HPDE6-E6E7 (cell line): ENCODE data around the gene RAB37.

Experiments used
- DNase-seq: peaks from one replicate; pipeline ENCODE4 v3.0.0; 2011; ENCODE audit warnings: missing footprints; ENCODE audit errors: extremely low spot score

Gene RAB37

GRCh38 chr17:74728033-74728701, 8.9 kb upstream of the RAB37 start:
- DNase-seq, result no peak

DNA sequence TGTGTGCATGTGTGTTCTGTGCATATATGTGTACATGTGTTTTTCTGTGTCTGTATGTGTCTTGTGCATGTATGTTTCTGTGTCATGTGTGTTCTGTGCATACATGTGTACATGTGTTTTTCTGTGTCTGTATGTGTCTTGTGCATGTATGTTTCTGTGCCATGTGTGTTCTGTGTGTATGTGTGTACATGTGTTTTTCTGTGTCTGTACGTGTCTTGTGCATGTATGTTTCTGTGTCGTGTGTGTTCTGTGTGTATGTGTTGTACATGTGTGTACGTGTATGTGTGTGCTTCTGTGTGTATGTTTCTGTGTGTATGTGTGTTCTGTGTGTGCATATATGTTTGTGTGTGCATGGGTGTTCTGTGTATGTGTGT, 8.4 kb upstream of the RAB37 start:
- DNase-seq, result no peak

DNA sequence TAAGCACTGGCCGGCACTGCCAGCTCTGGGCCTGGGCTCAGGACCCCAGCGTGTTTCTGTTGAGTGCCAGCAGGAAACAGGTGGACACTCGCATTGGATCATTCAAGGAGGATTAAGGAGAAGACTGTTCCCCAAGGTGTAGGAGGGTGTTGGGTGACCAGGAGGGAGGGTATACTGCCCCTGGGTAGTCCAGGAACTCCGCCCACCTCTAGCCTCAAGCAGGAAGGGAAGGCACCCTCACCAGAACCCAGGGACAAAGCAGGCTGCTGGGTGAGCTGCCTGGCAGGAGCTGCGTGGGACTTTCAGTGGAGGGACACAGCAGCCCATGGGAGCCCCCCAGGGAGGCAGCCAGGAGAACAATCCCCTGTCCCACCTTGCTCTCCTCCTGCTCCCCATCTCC, 7.7 kb upstream of the RAB37 start:
- DNase-seq, result no peak

- no peak for DNase-seq
Observed at GRCh38 chr17:74729866-74730265, 7.2 kb upstream of the RAB37 start.

DNA sequence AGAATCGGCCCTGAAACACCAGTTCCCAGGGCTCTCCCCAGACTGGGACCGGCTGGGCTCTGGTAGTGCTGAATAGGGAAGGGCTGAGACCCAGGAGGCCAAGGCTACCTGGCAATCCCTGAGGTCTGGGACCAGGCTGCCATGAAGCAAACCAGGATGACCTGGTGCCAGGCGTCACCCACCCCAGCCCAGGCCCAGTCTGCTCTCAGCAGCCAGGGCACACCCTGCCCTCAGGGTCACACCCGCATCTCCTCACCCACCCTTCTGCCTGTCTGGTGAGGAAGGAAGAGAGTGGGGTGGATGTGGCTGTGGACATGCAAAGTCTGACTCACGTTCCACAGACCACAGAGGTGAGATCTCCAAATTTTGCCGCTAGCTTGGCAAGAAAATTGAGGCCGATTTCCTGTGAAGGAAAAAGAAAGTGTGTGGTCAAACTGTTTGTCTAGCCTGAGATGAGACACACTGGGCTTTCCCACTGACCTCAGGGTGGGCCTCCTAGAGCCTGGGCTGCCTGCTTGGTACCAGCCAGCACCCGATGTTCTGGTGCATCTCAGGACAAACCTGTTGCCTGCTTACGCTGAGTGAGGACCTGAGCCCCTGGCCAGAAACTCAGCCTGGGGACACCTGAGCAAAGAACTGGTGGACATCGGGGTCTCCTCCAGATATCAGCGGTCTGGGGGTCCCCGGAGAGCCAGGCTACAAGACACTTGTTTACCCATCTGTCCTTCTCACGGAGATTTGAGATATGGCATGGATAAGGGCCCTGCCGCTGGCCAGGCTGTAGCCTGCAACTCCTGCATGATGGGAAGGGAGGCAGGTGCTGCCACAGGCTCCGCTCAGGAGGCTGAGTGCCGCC, 6.3 kb upstream of the RAB37 start:
- no peak for DNase-seq

DNA sequence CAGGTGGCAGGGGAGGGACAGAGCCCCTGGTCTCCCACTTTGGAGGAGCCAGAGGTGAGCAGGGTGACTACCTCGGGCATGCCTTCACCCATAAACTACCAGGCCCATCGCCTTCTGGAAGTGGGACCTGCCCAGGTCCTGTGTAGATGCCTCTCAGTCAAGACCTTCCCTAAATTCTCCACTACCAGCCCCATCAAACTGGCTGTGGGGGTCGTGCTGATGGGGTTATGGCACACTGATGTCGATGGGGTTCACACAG, 5.8 kb upstream of the RAB37 start:
- DNase-seq, result no peak

- DNase-seq, result no peak
Observed at GRCh38 chr17:74732042-74732867, 4.8 kb upstream of the RAB37 start.

GRCh38 chr17:74733365-74734122, 3.5 kb upstream of the RAB37 start:
- no peak for DNase-seq

GRCh38 chr17:74734256-74734655, 2.8 kb upstream of the RAB37 start:
- DNase-seq, result no peak

- no peak for DNase-seq
Observed at GRCh38 chr17:74737299-74738050, 419 bp downstream of the RAB37 start.

- DNase-seq, result no peak
Observed at GRCh38 chr17:74738051-74738996, 1.3 kb downstream of the RAB37 start.

- no peak for DNase-seq
Observed at GRCh38 chr17:74739227-74739831, 2.3 kb downstream of the RAB37 start.

- no peak for DNase-seq
Observed at GRCh38 chr17:74740173-74740572, 3.1 kb downstream of the RAB37 start.

- no peak for DNase-seq
Observed at GRCh38 chr17:74740641-74741387, 3.8 kb downstream of the RAB37 start.

GRCh38 chr17:74742153-74742515, 5.1 kb downstream of the RAB37 start:
- DNase-seq, result no peak

DNA sequence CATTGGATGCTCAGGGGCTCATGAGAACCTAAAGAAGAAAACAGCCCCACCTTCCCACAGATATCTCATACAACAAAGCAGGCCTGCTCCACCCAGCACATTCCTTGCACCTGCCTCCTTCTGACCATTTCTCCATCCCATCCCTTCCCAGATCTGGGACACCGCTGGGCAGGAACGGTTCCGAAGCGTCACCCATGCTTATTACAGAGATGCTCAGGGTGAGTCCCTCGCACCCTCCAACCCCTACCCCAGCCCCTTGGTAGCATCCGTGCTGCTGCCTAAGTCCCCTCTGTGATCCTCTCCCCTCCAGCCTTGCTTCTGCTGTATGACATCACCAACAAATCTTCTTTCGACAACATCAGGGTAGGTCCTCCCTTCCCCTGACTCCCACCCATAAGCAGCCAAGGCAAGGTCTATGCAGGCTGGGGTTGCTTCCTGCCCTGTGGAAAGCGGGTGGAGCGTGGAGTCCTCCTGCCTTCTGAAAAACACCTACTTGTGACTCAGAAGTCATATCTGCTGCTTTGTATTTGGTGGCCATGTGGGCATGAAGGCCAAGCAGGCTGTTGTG, 6.0 kb downstream of the RAB37 start:
- DNase-seq, result no peak

DNA sequence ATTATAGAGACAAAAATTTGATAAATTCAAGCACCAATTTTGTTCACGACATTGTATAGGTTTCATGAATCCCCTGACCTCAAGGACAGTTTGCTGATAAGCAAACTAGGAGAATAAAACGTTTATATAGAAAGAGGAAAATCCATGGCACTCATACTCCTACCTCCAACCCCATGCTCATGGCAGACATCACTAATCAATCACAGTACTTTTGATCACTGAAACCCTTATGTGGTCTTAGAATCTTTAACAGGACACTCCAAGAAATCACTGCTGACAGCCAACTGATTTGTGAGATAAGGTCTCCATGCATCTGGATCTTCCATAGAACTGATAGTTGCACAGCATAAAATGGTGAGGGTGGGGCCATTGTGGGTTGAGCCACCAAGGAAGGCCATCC, 6.7 kb downstream of the RAB37 start:
- no peak for DNase-seq

GRCh38 chr17:74744349-74744713, 7.3 kb downstream of the RAB37 start:
- no peak for DNase-seq
